Sigmoid colon (tissue), 4 donors: ENCODE data around the gene DOCK8.
"Not testable (repeated sequence)": the region's sequence is repeated elsewhere in the genome, so short reads cannot be mapped to it uniquely, and the experiment has no call there.

ENCODE experiments used
- EP300 ChIP-seq, 4 donors: sonication (generic); formaldehyde crosslinking; IDR thresholded peaks; one replicate each; pipeline ENCODE4 v1.6.1; 2017; ENCODE audit warnings: antibody characterized with exemption in 4 of 4
- POLR2A ChIP-seq, 2 donors: fragments of 450-650 bp; IDR thresholded peaks; one replicate each; pipeline ENCODE4 v1.6.1; 2016; ENCODE audit warnings: antibody characterized with exemption in 2 of 2, mild to moderate bottlenecking in 2 of 2, moderate library complexity in 2 of 2
- POLR2AphosphoS5 ChIP-seq, 4 donors: sonication (generic); formaldehyde crosslinking; IDR thresholded peaks; one replicate each; pipeline ENCODE4 v1.6.1; 2017; ENCODE audit warnings: antibody characterized with exemption in 4 of 4
- TF ChIP-seq, protein P1 (sequence below), 4 experiments: fragments of 450-650 bp in 3 of 4; fragments of 200-600 bp in 1 of 4; IDR thresholded peaks; one replicate each; pipeline ENCODE4 v1.5.1; 2016 to 2019; ENCODE audit warnings: antibody characterized with exemption in 4 of 4, mild to moderate bottlenecking in 3 of 4, moderate library complexity in 2 of 4

DNA sequence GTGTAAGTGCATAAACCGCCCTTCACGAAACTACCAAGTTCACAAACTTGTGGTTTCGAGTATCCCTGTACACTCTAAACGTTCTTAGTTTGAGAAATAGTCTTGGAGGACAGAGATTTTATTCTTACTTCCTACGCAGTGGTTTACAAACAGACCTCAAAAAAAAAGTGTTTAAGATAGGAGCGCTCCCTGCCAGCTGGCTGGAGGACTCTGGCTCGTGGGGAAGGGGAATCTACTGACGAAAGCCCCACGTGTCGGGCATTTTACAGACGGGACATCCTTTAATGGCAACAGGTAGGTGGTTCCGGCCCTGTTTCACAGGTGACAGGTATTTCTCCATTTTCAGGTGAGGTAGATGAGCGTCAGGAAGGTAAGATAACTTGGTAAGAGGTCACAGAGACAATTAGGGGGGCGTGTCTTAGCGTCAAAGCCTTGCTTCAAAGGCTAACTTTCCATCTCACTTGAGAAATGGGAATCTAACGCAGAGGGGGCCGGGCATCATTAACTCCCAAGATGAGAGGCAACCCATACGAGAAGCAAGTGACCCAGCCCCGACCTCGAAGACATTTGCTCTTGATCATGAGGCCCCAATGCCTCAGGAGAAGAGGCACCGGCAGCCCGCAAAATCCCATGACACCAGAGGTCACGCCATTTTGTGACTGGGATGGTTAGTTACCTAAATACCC lies 36.4 kb upstream of the DOCK8 start:
- TF ChIP-seq, protein P1, sequence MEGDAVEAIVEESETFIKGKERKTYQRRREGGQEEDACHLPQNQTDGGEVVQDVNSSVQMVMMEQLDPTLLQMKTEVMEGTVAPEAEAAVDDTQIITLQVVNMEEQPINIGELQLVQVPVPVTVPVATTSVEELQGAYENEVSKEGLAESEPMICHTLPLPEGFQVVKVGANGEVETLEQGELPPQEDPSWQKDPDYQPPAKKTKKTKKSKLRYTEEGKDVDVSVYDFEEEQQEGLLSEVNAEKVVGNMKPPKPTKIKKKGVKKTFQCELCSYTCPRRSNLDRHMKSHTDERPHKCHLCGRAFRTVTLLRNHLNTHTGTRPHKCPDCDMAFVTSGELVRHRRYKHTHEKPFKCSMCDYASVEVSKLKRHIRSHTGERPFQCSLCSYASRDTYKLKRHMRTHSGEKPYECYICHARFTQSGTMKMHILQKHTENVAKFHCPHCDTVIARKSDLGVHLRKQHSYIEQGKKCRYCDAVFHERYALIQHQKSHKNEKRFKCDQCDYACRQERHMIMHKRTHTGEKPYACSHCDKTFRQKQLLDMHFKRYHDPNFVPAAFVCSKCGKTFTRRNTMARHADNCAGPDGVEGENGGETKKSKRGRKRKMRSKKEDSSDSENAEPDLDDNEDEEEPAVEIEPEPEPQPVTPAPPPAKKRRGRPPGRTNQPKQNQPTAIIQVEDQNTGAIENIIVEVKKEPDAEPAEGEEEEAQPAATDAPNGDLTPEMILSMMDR (IDR thresholded peaks at IDR 0.05) = not testable (repeated sequence)
- TF ChIP-seq POLR2A, EP300, POLR2AphosphoS5 (IDR thresholded peaks at IDR 0.05): not testable (repeated sequence)
